PC-9 (cell line): Measurements from ENCODE around the gene RHOA. TPM values are rescaled to one million over a fixed set of nuclear protein-coding genes. Genes with fewer than 3 reads are reported as not detected.

Source experiments
- BruUV-seq: library from RNA; stranded (reverse); fragments of 400-500 nt; replicated peaks from 2 replicates; lab custom pipeline; 2021; lab: Mats Ljungman, UMichigan
- CTCF ChIA-PET: fragments of 300-600 bp; sonication (Branson Sonifier 250); formaldehyde crosslinking; loops from one replicate; lab custom pipeline; 2022; ENCODE audit warnings: antibody characterized with exemption; lab: Charles Lee
- POLR2A ChIA-PET: fragments of 300-600 bp; sonication (Branson Sonifier 250); formaldehyde crosslinking; loops from one replicate; lab custom pipeline; 2022; ENCODE audit warnings: antibody characterized with exemption; ENCODE audit not compliant: unreplicated experiment; lab: Charles Lee
- DNase-seq, 2 experiments: peaks; one replicate each; pipeline versions ENCODE4 v3.0.0 to v3.0.0-alpha.2; 2015 to 2022; ENCODE audit warnings: mixed read lengths in 1 of 2
- H2AFZ ChIP-seq: fragments of 200-600 bp; sonication (generic); 2 replicates; pipeline ENCODE4 v1.8.1; 2017; ENCODE audit warnings: antibody characterized with exemption
- H3F3A ChIP-seq: fragments of 200-600 bp; sonication (generic); 2 replicates; pipeline ENCODE4 v1.8.1; 2017; ENCODE audit warnings: antibody characterized with exemption, mild to moderate bottlenecking, low read depth; ENCODE audit not compliant: insufficient read depth
- H3K27ac ChIP-seq: fragments of 200-600 bp; sonication (generic); 2 replicates; pipeline ENCODE4 v1.6.1; 2016; ENCODE audit warnings: mixed run types
- H3K27me3 ChIP-seq: fragments of 200-600 bp; sonication (generic); 2 replicates; pipeline ENCODE4 v1.6.1; 2016; ENCODE audit warnings: low read depth, mixed run types; ENCODE audit not compliant: insufficient read depth
- H3K36me3 ChIP-seq: fragments of 200-600 bp; sonication (generic); 2 replicates; pipeline ENCODE4 v1.6.1; 2016; ENCODE audit warnings: low read depth, mixed run types
- H3K4me1 ChIP-seq: fragments of 200-600 bp; sonication (generic); replicated peaks from 2 replicates; pipeline ENCODE4 v1.6.1; 2016; ENCODE audit warnings: mixed run types; ENCODE audit not compliant: insufficient read depth
- H3K4me2 ChIP-seq: fragments of 200-600 bp; sonication (generic); 2 replicates; pipeline ENCODE4 v1.6.1; 2017; ENCODE audit warnings: mixed run types
- H3K4me3 ChIP-seq: fragments of 200-600 bp; sonication (generic); 2 replicates; pipeline ENCODE4 v1.6.1; 2016; ENCODE audit warnings: mixed run types
- H3K79me2 ChIP-seq: fragments of 200-600 bp; sonication (generic); 2 replicates; pipeline ENCODE4 v1.6.1; 2017; ENCODE audit warnings: low read depth, mixed run types
- H3K9me2 ChIP-seq: fragments of 200-600 bp; sonication (generic); 2 replicates; pipeline ENCODE4 v1.8.1; 2017; ENCODE audit warnings: mild to moderate bottlenecking; ENCODE audit not compliant: insufficient read depth
- H3K9me3 ChIP-seq: fragments of 200-600 bp; sonication (generic); 2 replicates; pipeline ENCODE4 v1.8.1; 2016; ENCODE audit warnings: low read depth; ENCODE audit not compliant: insufficient read depth
- H4K20me1 ChIP-seq: fragments of 200-600 bp; sonication (generic); 2 replicates; pipeline ENCODE4 v1.8.1; 2017; ENCODE audit not compliant: insufficient read depth
- EZH2 ChIP-seq: fragments of 200-600 bp; sonication (generic); IDR thresholded peaks from 2 replicates; pipeline ENCODE4 v1.8.0; 2017; ENCODE audit warnings: antibody characterized with exemption, low read depth
- intact Hi-C: fragments of 100-400 bp; cut with micrococcal nuclease; formaldehyde crosslinking; loops from one replicate; pipeline ENCODE4 v1.10.0; 2022; ENCODE audit not compliant: unreplicated experiment
- total RNA-seq: library from RNA; stranded (reverse); gene quantifications from 2 replicates; pipeline ENCODE4 v1.2.3, GENCODE V29; 2021
- TF ChIP-seq, protein P1 (sequence below): fragments of 200-600 bp; sonication (generic); conservative IDR thresholded peaks from 2 replicates; pipeline ENCODE4 v1.6.1; 2017; ENCODE audit warnings: mixed run types, antibody characterized with exemption, mild to moderate bottlenecking, moderate library complexity

The RHOA gene
- total RNA-seq, 1 experiment from 2014 or later, result 413 TPM

DNA sequence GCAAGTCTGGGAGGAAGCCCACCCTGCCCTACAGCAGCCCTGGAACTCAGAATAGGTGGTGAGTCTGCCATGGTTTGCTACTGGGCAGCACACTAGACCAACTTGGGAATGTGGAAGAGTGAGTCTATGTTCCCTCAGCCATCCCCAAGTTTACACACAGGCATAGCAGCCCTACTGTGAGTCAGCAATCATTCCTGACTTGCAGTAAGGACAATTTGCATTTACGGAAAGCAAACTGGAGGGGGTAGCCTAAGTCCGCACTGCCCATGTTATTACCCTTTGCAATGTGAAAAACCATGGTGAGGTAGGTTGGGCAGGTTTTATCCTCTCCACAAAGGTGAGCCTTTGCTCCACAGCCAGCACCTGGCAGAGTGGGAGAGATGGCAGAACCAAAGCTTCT lies 5.1 kb upstream of the RHOA start:
- no TSS peak for BruUV-seq
- DNase-seq, result peak in 1 of 2 experiments; percentile 36
- Histone ChIP-seq H3K79me2 (peaks cover 20% of the 10 kb centered on the region), H3K4me2 (no peak overlapping the region), H3K27me3 (no peaks in the 10 kb centered on the region), H3K9me2 (no peaks in the 10 kb centered on the region), H2AFZ (no peak overlapping the region), H4K20me1 (no peaks in the 10 kb centered on the region), H3K9me3 (no peaks in the 10 kb centered on the region), H3K4me3 (no peak overlapping the region), H3K27ac (no peak overlapping the region), H3K36me3 (no peaks in the 10 kb centered on the region), H3F3A (peaks cover 37% of the 10 kb centered on the region; the same call in 1 of the 2 replicates), H3K4me1 (peaks cover 62% of the 10 kb centered on the region)
- intact Hi-C loops, result no loop called here
- CTCF ChIA-PET, result no interaction called here
- TF ChIP-seq, protein P1, sequence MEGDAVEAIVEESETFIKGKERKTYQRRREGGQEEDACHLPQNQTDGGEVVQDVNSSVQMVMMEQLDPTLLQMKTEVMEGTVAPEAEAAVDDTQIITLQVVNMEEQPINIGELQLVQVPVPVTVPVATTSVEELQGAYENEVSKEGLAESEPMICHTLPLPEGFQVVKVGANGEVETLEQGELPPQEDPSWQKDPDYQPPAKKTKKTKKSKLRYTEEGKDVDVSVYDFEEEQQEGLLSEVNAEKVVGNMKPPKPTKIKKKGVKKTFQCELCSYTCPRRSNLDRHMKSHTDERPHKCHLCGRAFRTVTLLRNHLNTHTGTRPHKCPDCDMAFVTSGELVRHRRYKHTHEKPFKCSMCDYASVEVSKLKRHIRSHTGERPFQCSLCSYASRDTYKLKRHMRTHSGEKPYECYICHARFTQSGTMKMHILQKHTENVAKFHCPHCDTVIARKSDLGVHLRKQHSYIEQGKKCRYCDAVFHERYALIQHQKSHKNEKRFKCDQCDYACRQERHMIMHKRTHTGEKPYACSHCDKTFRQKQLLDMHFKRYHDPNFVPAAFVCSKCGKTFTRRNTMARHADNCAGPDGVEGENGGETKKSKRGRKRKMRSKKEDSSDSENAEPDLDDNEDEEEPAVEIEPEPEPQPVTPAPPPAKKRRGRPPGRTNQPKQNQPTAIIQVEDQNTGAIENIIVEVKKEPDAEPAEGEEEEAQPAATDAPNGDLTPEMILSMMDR, result no peak
- no peak for TF ChIP-seq EZH2
- POLR2A ChIA-PET, result no interaction called here

DNA sequence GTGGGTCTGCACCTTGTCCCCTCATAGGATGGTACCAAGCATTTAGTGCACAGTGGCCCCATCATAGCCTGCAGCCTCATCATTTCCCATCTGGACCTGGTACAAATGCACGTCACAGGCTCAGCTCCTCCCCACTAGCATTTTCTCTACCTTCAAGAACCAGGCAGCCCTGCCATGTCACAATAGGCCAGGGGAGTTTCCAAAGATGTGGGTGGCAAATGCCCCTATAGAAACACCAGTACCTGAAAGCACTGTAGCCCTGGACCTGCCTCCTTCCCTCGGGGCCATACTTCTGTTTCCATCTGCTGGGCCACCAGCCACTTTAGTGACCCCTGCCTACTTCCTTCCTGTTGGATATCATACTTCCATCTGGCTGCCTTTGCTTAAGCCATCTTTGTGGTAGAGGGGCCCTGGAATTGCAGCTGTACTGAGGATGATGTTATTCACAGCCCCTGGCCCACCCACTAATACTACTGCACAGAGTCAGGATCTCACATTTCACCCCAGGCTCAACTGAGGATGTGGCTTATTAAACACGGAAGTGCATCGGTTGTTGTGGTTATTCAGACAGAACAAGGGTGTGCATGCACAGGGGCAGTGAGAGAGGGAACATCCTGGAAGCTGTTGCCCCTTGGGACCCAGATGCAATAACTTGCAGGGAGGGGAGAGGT lies 4.3 kb upstream of the RHOA start:
- H3K9me2 ChIP-seq, result no peaks in the 10 kb centered on the region
- H3K4me1 ChIP-seq, result peaks cover 54% of the 10 kb centered on the region
- H3K4me2 ChIP-seq, result no peak overlapping the region
- no peak for DNase-seq
- TF ChIP-seq, protein P1, result no peak
- H3F3A ChIP-seq, result peaks cover 30% of the 10 kb centered on the region; the same call in 1 of the 2 replicates
- no peak overlapping the region for H2AFZ ChIP-seq
- no peaks in the 10 kb centered on the region for H3K36me3 ChIP-seq
- no peak overlapping the region for H3K27ac ChIP-seq
- H3K9me3 ChIP-seq, result no peaks in the 10 kb centered on the region
- intact Hi-C loops, result loop anchor here (1.0 kb wide), 1 partner anchor 33 kb away; no protein-coding TSS in a partner anchor
- no TSS peak for BruUV-seq
- H3K79me2 ChIP-seq, result peaks cover 28% of the 10 kb centered on the region
- H3K27me3 ChIP-seq, result no peaks in the 10 kb centered on the region
- POLR2A ChIA-PET, result interaction anchor here (0.5 to 0.7 kb wide), 3 partner anchors 30 to 1327 kb away, joined by 3 to 8 read pairs (median 3); no protein-coding TSS in a partner anchor
- no peak overlapping the region for H3K4me3 ChIP-seq
- peaks cover under 1% of the 10 kb centered on the region; the same call in 1 of the 2 replicates for H4K20me1 ChIP-seq
- CTCF ChIA-PET, result interaction anchor here (0.5 to 1.0 kb wide), 3 partner anchors 14 to 33 kb away, joined by 3 to 10 read pairs (median 5); no protein-coding TSS in a partner anchor

DNA sequence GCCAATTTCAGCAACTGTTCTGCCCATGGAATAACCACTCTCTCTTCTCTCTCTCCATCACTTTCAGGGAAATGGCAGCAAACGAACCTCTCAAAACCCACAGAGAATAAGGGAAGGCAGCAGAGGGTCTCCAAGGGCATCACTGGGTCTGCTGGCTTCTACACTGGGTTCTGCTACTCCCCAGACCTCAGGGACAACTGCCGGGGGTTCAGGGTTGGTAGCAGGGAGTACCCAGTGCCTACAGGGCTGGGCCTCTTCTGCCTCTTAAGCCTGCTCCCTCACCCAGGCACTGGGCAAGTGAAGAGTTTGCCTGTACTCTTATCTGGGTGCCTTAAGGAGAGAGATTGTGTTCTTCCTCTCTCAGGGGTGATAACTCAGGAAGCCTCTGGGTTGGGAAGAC lies 3.0 kb upstream of the RHOA start:
- TF ChIP-seq, protein P1, result no peak
- no peak for TF ChIP-seq EZH2
- no peaks in the 10 kb centered on the region for H3K9me2 ChIP-seq
- H3K27me3 ChIP-seq, result no peaks in the 10 kb centered on the region
- intact Hi-C loops, result loop anchor here (1.0 to 5.0 kb wide), 2 partner anchors 35 to 57 kb away; partner anchors contain the start of gene GPX1
- no peaks in the 10 kb centered on the region for H3K9me3 ChIP-seq
- peaks cover 28% of the 10 kb centered on the region; the same call in 1 of the 2 replicates for H3F3A ChIP-seq
- H3K27ac ChIP-seq, result no peak overlapping the region
- no TSS peak for BruUV-seq
- H3K4me1 ChIP-seq, result peaks cover 55% of the 10 kb centered on the region
- H3K4me3 ChIP-seq, result no peak overlapping the region
- ChIA-PET POLR2A (no interaction called here), CTCF (interaction anchor here (0.7 kb wide), 1 partner anchor 140 kb away, joined by 3 read pairs; the partner anchor contains the start of gene BSN)
- no peak for DNase-seq
- peaks cover 14% of the 10 kb centered on the region for H4K20me1 ChIP-seq
- H2AFZ ChIP-seq, result no peak overlapping the region
- H3K4me2 ChIP-seq, result no peak overlapping the region
- H3K36me3 ChIP-seq, result no peaks in the 10 kb centered on the region
- H3K79me2 ChIP-seq, result peaks cover 41% of the 10 kb centered on the region
